ENCODE measurements around the gene CANT1. TPM values are rescaled to one million over a fixed set of nuclear protein-coding genes. Genes with fewer than 3 reads are reported as not detected.

The CANT1 gene
- total and polyA plus RNA-seq, 2 of the 13 experiments (the other 11 are each of a cell fraction or from before 2014, with no cell fraction given), result 34.1 to 42.1 TPM

DNA sequence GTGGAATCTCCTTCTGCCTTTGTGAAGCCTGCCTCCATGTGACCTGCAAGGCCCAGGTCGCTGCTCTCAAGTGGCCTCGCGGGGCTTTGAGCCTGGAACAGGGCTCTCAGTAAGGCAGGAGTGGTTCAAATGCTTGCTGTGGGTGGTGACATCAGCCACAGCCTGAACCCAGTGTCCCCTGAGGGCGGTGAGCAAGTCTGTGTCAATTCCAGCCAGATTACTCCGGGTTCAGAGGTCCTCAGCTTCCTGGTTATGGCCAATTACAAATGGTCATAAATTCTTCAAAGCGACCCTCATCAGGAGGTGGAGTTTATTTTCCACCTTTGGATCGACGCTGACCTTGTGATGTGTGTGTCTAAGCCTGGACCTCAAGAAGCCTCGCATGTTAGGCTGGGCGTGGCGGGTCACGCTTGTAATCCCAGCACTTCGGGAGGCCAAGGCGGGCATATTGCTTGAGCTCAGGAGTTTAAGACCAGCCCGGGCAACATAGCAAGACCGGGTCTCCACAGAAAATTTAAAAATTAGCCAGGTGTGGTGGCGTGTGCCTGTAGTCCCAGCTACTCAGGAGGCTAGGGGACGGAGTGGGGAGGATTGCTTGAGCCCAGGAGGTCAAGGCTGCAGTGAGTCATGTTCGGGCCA, 47.1 kb downstream of the CANT1 start (continued):
- peak; percentile 24; the same call in 1 of the 2 replicates for TF ChIP-seq KAT7 (CRISPR knock-in tag; IDR thresholded peaks at IDR 0.05; ENCODE audit: borderline replicate concordance)
- TF ChIP-seq NCOA2 (CRISPR knock-in tag; IDR thresholded peaks at IDR 0.05), result peak; percentile 82
- TF ChIP-seq HMG20A (CRISPR knock-in tag; IDR thresholded peaks at IDR 0.05; ENCODE audit: borderline replicate concordance), result peak; percentile 77; the same call in 1 of the 2 replicates
- TF ChIP-seq, protein P1, sequence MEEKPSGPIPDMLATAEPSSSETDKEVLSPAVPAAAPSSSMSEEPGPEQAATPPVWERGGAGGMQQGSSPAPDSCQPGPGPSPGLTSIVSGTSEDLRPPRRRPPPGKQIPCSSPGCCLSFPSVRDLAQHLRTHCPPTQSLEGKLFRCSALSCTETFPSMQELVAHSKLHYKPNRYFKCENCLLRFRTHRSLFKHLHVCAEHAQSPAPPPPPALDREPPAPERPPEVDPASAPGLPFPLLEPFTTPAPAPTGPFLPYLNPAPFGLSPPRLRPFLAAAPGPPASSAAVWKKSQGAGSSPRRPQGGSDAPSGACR (CRISPR knock-in tag; IDR thresholded peaks at IDR 0.05), result peak; percentile 62; the same call in 1 of the 2 replicates
- 0 out of 2 replicates have a peak, but pooled peaks have one; percentile 31 for TF ChIP-seq ZNF124 (CRISPR knock-in tag; IDR thresholded peaks at IDR 0.05)
- peak; percentile 82 for TF ChIP-seq GFI1 (CRISPR knock-in tag; IDR thresholded peaks at IDR 0.05; ENCODE audit: borderline replicate concordance)
- peak; percentile 86 for TF ChIP-seq ZMYM3 (CRISPR knock-in tag; IDR thresholded peaks at IDR 0.05)
- peak; percentile 91; the same call in 1 of the 2 replicates for TF ChIP-seq ZNF556 (CRISPR knock-in tag; IDR thresholded peaks at IDR 0.05; ENCODE audit: borderline replicate concordance)
- TF ChIP-seq ZFP91 (CRISPR knock-in tag; IDR thresholded peaks at IDR 0.05; ENCODE audit: borderline replicate concordance), result peak; percentile 66; the same call in 1 of the 2 replicates
- no peak for TF ChIP-seq SIN3B (IDR thresholded peaks at IDR 0.05; ENCODE audit: low read length)
- 0 out of 2 replicates have a peak, but pooled peaks have one; percentile 29 for TF ChIP-seq ZNF543 (CRISPR knock-in tag; IDR thresholded peaks at IDR 0.05)
- TF ChIP-seq CHD2 (IDR thresholded peaks at IDR 0.05; ENCODE audit: low read depth, low read length), result peak; percentile 82
- peak; percentile 93 for TF ChIP-seq ZSCAN29 (CRISPR knock-in tag; conservative IDR thresholded peaks at IDR 0.05)
- TF ChIP-seq MXI1 (IDR thresholded peaks at IDR 0.05; ENCODE audit: borderline replicate concordance, low read depth, low read length), result peak; percentile 62; the same call in 1 of the 3 replicates
- TF ChIP-seq SKI (IDR thresholded peaks at IDR 0.05; ENCODE audit: partially characterized antibody), result peak; percentile 92
- no peak for TF ChIP-seq NCOA5 (CRISPR knock-in tag; IDR thresholded peaks at IDR 0.05)
- TF ChIP-seq SP4 (CRISPR knock-in tag; IDR thresholded peaks at IDR 0.05), result peak; percentile 80; the same call in 1 of the 2 replicates
- TF ChIP-seq CREB3 (CRISPR knock-in tag; IDR thresholded peaks at IDR 0.05), result no peak
- peak; percentile 86; the same call in 1 of the 2 replicates for TF ChIP-seq ZNF512B (CRISPR knock-in tag; IDR thresholded peaks at IDR 0.05; ENCODE audit: borderline replicate concordance)
- TF ChIP-seq HNRNPUL1 (IDR thresholded peaks at IDR 0.05; ENCODE audit: low read depth, low read length), result no peak
- TF ChIP-seq, protein P2, sequence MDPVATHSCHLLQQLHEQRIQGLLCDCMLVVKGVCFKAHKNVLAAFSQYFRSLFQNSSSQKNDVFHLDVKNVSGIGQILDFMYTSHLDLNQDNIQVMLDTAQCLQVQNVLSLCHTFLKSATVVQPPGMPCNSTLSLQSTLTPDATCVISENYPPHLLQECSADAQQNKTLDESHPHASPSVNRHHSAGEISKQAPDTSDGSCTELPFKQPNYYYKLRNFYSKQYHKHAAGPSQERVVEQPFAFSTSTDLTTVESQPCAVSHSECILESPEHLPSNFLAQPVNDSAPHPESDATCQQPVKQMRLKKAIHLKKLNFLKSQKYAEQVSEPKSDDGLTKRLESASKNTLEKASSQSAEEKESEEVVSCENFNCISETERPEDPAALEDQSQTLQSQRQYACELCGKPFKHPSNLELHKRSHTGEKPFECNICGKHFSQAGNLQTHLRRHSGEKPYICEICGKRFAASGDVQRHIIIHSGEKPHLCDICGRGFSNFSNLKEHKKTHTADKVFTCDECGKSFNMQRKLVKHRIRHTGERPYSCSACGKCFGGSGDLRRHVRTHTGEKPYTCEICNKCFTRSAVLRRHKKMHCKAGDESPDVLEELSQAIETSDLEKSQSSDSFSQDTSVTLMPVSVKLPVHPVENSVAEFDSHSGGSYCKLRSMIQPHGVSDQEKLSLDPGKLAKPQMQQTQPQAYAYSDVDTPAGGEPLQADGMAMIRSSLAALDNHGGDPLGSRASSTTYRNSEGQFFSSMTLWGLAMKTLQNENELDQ (CRISPR knock-in tag; IDR thresholded peaks at IDR 0.05; ENCODE audit: borderline replicate concordance), result peak; percentile 30; the same call in 1 of the 2 replicates
